NCI-H2196 treated with DMSO at 0.1 percent for 48 hours (cell line): Measurements from ENCODE around the gene CEBPE.

ENCODE experiments used
- DNase-seq: peaks from one replicate; lab custom pipeline; 2025; ENCODE audit not compliant: unreplicated experiment; lab: John Stamatoyannopoulos, UW

CEBPE gene

GRCh38 chr14:23145794-23146350 is 26.8 kb upstream of the CEBPE start:
- DNase-seq = no peak

GRCh38 chr14:23143911-23144310 is 24.9 kb upstream of the CEBPE start:
- DNase-seq = no peak

- no peak for DNase-seq
Observed at GRCh38 chr14:23142826-23143225, 23.8 kb upstream of the CEBPE start.

GRCh38 chr14:23141706-23142444 is 22.8 kb upstream of the CEBPE start:
- DNase-seq = no peak

GRCh38 chr14:23140371-23140770 is 21.3 kb upstream of the CEBPE start:
- DNase-seq = no peak

GRCh38 chr14:23139874-23140273 is 20.8 kb upstream of the CEBPE start:
- DNase-seq = no peak

GRCh38 chr14:23137813-23138535 is 18.9 kb upstream of the CEBPE start:
- no peak for DNase-seq

GRCh38 chr14:23137192-23137812 is 18.2 kb upstream of the CEBPE start:
- peak; percentile 36 for DNase-seq

- no peak for DNase-seq
Observed at GRCh38 chr14:23136566-23137133, 17.6 kb upstream of the CEBPE start.

GRCh38 chr14:23132970-23133369 is 13.9 kb upstream of the CEBPE start:
- DNase-seq = no peak

GRCh38 chr14:23131482-23131881 is 12.4 kb upstream of the CEBPE start:
- DNase-seq = no peak

- no peak for DNase-seq
Observed at GRCh38 chr14:23130871-23131270, 11.8 kb upstream of the CEBPE start.

GRCh38 chr14:23129759-23130316 is 10.8 kb upstream of the CEBPE start:
- DNase-seq = no peak

- no peak for DNase-seq
Observed at GRCh38 chr14:23128969-23129758, 10.1 kb upstream of the CEBPE start.

- no peak for DNase-seq
Observed at GRCh38 chr14:23127861-23128260, 8.8 kb upstream of the CEBPE start.

GRCh38 chr14:23126548-23127278 is 7.7 kb upstream of the CEBPE start:
- no peak for DNase-seq

- no peak for DNase-seq
Observed at GRCh38 chr14:23125933-23126524, 7.0 kb upstream of the CEBPE start.

- DNase-seq = no peak
Observed at GRCh38 chr14:23125011-23125410, 6.0 kb upstream of the CEBPE start.

GRCh38 chr14:23124337-23124954 is 5.4 kb upstream of the CEBPE start:
- no peak for DNase-seq
